OCI-LY1 (cell line): ENCODE measurements around the gene CACUL1.

Source experiments
- H2AFZ ChIP-seq: fragments of 200-600 bp; sonication (generic), shearing (Covaris generic); 2 replicates; pipeline ENCODE4 v1.6.0; 2014; ENCODE audit warnings: antibody characterized with exemption, mild to moderate bottlenecking, low read length
- H3F3A ChIP-seq: fragments of 200-600 bp; sonication (generic), shearing (Covaris generic); 2 replicates; pipeline ENCODE4 v1.6.0; 2014; ENCODE audit warnings: mild to moderate bottlenecking, antibody characterized with exemption, low read length, moderate library complexity; ENCODE audit not compliant: insufficient read depth
- H3K27ac ChIP-seq: fragments of 200-600 bp; sonication (generic); 2 replicates; pipeline ENCODE4 v1.5.1; 2014; ENCODE audit warnings: low read length, mixed run types, mild to moderate bottlenecking, low read depth; ENCODE audit not compliant: poor library complexity, severe bottlenecking
- H3K27me3 ChIP-seq: fragments of 200-600 bp; sonication (generic); 2 replicates; pipeline ENCODE4 v1.6.0; 2014; ENCODE audit warnings: antibody characterized with exemption, mild to moderate bottlenecking, low read length, moderate library complexity; ENCODE audit not compliant: insufficient read depth
- H3K36me3 ChIP-seq: fragments of 200-600 bp; sonication (generic); 2 replicates; pipeline ENCODE4 v1.6.1; 2014; ENCODE audit warnings: mild to moderate bottlenecking, antibody characterized with exemption, low read length, moderate library complexity, mixed read lengths; ENCODE audit not compliant: insufficient read depth
- H3K4me1 ChIP-seq: fragments of 200-600 bp; sonication (generic); 2 replicates; pipeline ENCODE4 v1.5.1; 2014; ENCODE audit warnings: mild to moderate bottlenecking, low read length, moderate library complexity; ENCODE audit not compliant: insufficient read depth, severe bottlenecking
- H3K4me2 ChIP-seq: fragments of 200-600 bp; sonication (generic), shearing (Covaris generic); 2 replicates; pipeline ENCODE4 v1.6.1; 2014; ENCODE audit warnings: low read length
- H3K4me3 ChIP-seq: fragments of 200-600 bp; sonication (generic); 2 replicates; pipeline ENCODE4 v1.5.1; 2014; ENCODE audit warnings: low read length, low read depth, mild to moderate bottlenecking, mixed read lengths; ENCODE audit not compliant: poor library complexity, severe bottlenecking
- H3K79me2 ChIP-seq: fragments of 200-600 bp; shearing (Covaris generic); 2 replicates; pipeline ENCODE4 v1.6.1; 2016; ENCODE audit warnings: mixed run types, low read length, mixed read lengths; ENCODE audit not compliant: insufficient read depth
- H3K9ac ChIP-seq: fragments of 200-600 bp; sonication (generic), shearing (Covaris generic); 2 replicates; pipeline ENCODE4 v1.6.1; 2014; ENCODE audit warnings: mild to moderate bottlenecking, low read length, mixed read lengths
- H3K9me2 ChIP-seq: fragments of 200-600 bp; sonication (generic), shearing (Covaris generic); 2 replicates; pipeline ENCODE4 v1.6.1; 2014; ENCODE audit warnings: low read depth, mild to moderate bottlenecking, low read length, mixed read lengths
- H3K9me3 ChIP-seq: fragments of 200-600 bp; shearing (Covaris generic); 2 replicates; pipeline ENCODE4 v1.6.1; 2014; ENCODE audit warnings: low read length, mixed read lengths
- H4K20me1 ChIP-seq: fragments of 200-600 bp; sonication (generic), shearing (Covaris generic); 2 replicates; pipeline ENCODE4 v1.6.0; 2016; ENCODE audit warnings: mild to moderate bottlenecking, low read length; ENCODE audit not compliant: insufficient read depth
- CTCF ChIP-seq: fragments of 200-600 bp; sonication (generic), shearing (Covaris generic); IDR thresholded peaks from 2 replicates; pipeline ENCODE4 v1.5.1; 2017; ENCODE audit warnings: mild to moderate bottlenecking, antibody characterized with exemption, low read length, moderate library complexity, mixed read lengths
- EZH2 ChIP-seq: fragments of 200-600 bp; sonication (generic), shearing (Covaris generic); IDR thresholded peaks from 2 replicates; pipeline ENCODE4 v1.8.0; 2017; ENCODE audit warnings: borderline replicate concordance, mixed run types, mild to moderate bottlenecking, antibody characterized with exemption, low read length, moderate library complexity, mixed read lengths

CACUL1 gene

GRCh38 chr10:118680197-118680596 lies 74.6 kb downstream of the CACUL1 start:
- Histone ChIP-seq H4K20me1 (no peaks in the 10 kb centered on the region), H3K9ac (no peak overlapping the region)
- no peak for TF ChIP-seq EZH2
- TF ChIP-seq CTCF, result no peak

GRCh38 chr10:118674226-118674919 lies 80.4 kb downstream of the CACUL1 start:
- H3K36me3 ChIP-seq, result no peaks in the 10 kb centered on the region
- H3K4me1 ChIP-seq, result no peaks in the 10 kb centered on the region
- no peak overlapping the region for H2AFZ ChIP-seq
- TF ChIP-seq EZH2 (no peak), CTCF (no peak)
- H4K20me1 ChIP-seq, result no peaks in the 10 kb centered on the region
- no peaks in the 10 kb centered on the region for H3K9me3 ChIP-seq
- H3K4me2 ChIP-seq, result no peak overlapping the region
- no peak overlapping the region for H3K4me3 ChIP-seq
- H3F3A ChIP-seq, result no peaks in the 10 kb centered on the region
- H3K27me3 ChIP-seq, result no peaks in the 10 kb centered on the region
- H3K79me2 ChIP-seq, result no peaks in the 10 kb centered on the region
- H3K9me2 ChIP-seq, result no peaks in the 10 kb centered on the region
- H3K27ac ChIP-seq, result no peak overlapping the region
- no peak overlapping the region for H3K9ac ChIP-seq

More at GRCh38 chr10:118680197-118680596, 74.6 kb downstream of the CACUL1 start:
- H3K36me3 ChIP-seq, result peaks cover 35% of the 10 kb centered on the region
- H3K9me3 ChIP-seq, result no peaks in the 10 kb centered on the region
- H3K4me1 ChIP-seq, result no peaks in the 10 kb centered on the region
- H3K4me3 ChIP-seq, result no peak overlapping the region
- H2AFZ ChIP-seq, result no peak overlapping the region
- H3K27ac ChIP-seq, result no peak overlapping the region
- H3K4me2 ChIP-seq, result no peak overlapping the region
- no peaks in the 10 kb centered on the region for H3K9me2 ChIP-seq
- H3K79me2 ChIP-seq, result no peaks in the 10 kb centered on the region
- H3K27me3 ChIP-seq, result no peaks in the 10 kb centered on the region
- no peaks in the 10 kb centered on the region for H3F3A ChIP-seq

DNA sequence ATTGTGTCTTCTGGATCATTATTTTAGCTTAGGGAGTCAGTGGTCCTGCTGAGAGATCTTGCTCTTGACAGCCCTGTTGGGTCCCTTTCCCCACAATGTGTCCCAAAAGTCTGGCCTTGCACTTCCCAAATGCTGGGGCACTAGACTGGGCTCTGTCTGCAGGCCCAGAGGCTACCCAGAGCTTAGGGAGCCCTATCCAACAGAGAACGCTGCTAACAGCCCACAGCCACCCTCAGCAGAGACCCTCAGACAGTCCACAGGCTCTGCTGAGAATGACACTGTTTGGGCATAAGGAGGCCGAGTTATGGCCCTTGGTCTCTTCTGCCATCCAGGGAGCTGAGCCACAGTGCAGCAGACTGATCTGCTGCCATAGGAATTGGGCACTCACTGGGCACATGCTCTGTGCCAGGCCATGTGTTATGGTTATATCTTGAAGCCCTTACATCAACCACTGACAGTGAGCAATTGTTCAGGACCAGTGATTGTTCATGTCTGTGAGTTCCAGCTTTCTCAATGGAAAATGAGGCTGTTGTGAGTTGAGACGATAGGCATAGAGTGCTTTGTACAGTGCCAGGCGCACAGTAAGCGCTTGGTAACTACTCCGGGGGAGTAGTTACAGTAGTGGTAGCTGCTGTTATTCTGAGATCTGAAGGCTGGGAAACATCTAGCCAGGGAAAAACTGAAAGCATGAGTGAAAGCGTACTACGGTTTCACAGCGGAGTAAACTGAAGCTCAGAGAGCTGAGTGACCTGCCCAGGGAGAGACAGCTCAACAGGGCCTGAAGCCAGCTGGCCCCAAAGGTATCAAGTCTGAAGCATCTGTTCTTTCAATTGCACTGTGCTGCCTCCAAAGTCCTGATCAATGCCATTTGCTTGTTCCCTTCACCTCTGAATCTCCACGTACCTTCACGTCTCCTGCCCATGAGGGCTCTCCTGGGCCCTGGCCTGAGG lies 81.7 kb downstream of the CACUL1 start:
- H3K9ac ChIP-seq, result no peak overlapping the region

More for the DNA sequence above, 81.7 kb downstream of the CACUL1 start:
- Histone ChIP-seq H3K36me3 (no peaks in the 10 kb centered on the region), H3K4me3 (no peak overlapping the region), H2AFZ (no peak overlapping the region), H3F3A (no peaks in the 10 kb centered on the region), H3K9me3 (no peaks in the 10 kb centered on the region), H3K4me1 (no peaks in the 10 kb centered on the region), H3K27ac (no peak overlapping the region), H3K9me2 (no peaks in the 10 kb centered on the region), H3K27me3 (no peaks in the 10 kb centered on the region), H3K79me2 (no peaks in the 10 kb centered on the region), H4K20me1 (no peaks in the 10 kb centered on the region), H3K4me2 (no peak overlapping the region)
- no peak for TF ChIP-seq CTCF
